HEK293 (cell line): ENCODE results near the gene TDRD10.

Experiments
- CTCF ChIP-seq: fragments of 450-650 bp; formaldehyde crosslinking; IDR thresholded peaks from 2 replicates; pipeline ENCODE4 v1.5.1; 2016; ENCODE audit warnings: missing biosample characterization, missing genetic modification characterization
- ZBTB44 ChIP-seq: fragments of 450-650 bp; IDR thresholded peaks from 2 replicates; pipeline ENCODE4 v1.5.1; 2018; ENCODE audit warnings: missing biosample characterization, mild to moderate bottlenecking, missing genetic modification characterization
- ZNF274 ChIP-seq, 2 experiments: fragments of 200-500 bp in 1 of 2; fragments of 450-650 bp in 1 of 2; sonication (Bioruptor generic) in 1 of 2; formaldehyde crosslinking in 1 of 2; IDR thresholded peaks; 2 replicates each; pipeline versions ENCODE4 v1.5.1 to v1.6.1; 2014 to 2016; ENCODE audit warnings: borderline replicate concordance in 1 of 2, inconsistent platforms in 1 of 2, low read length in 1 of 2, missing biosample characterization in 1 of 2, missing genetic modification characterization in 1 of 2
- ZNF639 ChIP-seq: fragments of 450-650 bp; formaldehyde crosslinking; IDR thresholded peaks from 2 replicates; pipeline ENCODE4 v1.5.1; 2016; ENCODE audit warnings: missing biosample characterization, missing genetic modification characterization
- ZNF776 ChIP-seq: fragments of 450-650 bp; formaldehyde crosslinking; IDR thresholded peaks from 2 replicates; pipeline ENCODE4 v1.5.0; 2017; ENCODE audit warnings: missing biosample characterization, missing genetic modification characterization, borderline replicate concordance

- TF ChIP-seq CTCF (tag by site-specific recombination) (no peak), ZNF639 (tag by site-specific recombination) (no peak), ZNF776 (tag by site-specific recombination) (no peak), ZNF274 (IDR thresholded peaks at IDR 0.05; ENCODE audit: low read length) (no peak), ZNF274 (tag by site-specific recombination; IDR thresholded peaks at IDR 0.05; ENCODE audit: borderline replicate concordance) (no peak), ZBTB44 (tag by site-specific recombination) (no peak)
These were observed 48.3 kb upstream of the TDRD10 start for GRCh38 chr1:154453574-154454352.
